ENCODE measurements around the gene CDH4.

Gene CDH4

GRCh38 chr20:61819574-61819846, 567.4 kb downstream of the CDH4 start:
- no peak for DNase-seq
- Histone ChIP-seq H3K27ac (ENCODE audit: low read length) (no peak overlapping the region), H3K9ac (ENCODE audit: low read depth, low read length) (no peak overlapping the region), H3K4me3 (ENCODE audit: low read depth in 1 of 2, low read length in 2 of 2) (no peak overlapping the region), H3K4me1 (ENCODE audit: insufficient read depth, low read length) (no peaks in the 10 kb centered on the region), H3K36me3 (ENCODE audit: insufficient read depth, low read length) (no peaks in the 10 kb centered on the region), H3K4me2 (ENCODE audit: insufficient read depth, low read length) (no peak overlapping the region), H3K27me3 (ENCODE audit: insufficient read depth, low read length, poor library complexity) (peaks cover 16% of the 10 kb centered on the region), H4K20me1 (ENCODE audit: insufficient read depth, low read length) (peaks cover 4% of the 10 kb centered on the region; the same call in 1 of the 2 replicates), H3K79me2 (ENCODE audit: insufficient read depth, low read length) (no peaks in the 10 kb centered on the region), H2AFZ (ENCODE audit: low read depth, low read length) (no peak overlapping the region), H3K9me3 (ENCODE audit: insufficient read depth, low read length, severe bottlenecking) (no peaks in the 10 kb centered on the region)
- TF ChIP-seq EZH2 (IDR thresholded peaks at IDR 0.05; ENCODE audit: borderline replicate concordance, low read depth, low read length, severe bottlenecking), result no peak
- no peak for TF ChIP-seq CTCF (IDR thresholded peaks at IDR 0.05; ENCODE audit: borderline replicate concordance, extremely low read depth, low read length, poor library complexity, severe bottlenecking)
- ATAC-seq (ENCODE audit: insufficient read depth, low read depth), result no peak

DNA sequence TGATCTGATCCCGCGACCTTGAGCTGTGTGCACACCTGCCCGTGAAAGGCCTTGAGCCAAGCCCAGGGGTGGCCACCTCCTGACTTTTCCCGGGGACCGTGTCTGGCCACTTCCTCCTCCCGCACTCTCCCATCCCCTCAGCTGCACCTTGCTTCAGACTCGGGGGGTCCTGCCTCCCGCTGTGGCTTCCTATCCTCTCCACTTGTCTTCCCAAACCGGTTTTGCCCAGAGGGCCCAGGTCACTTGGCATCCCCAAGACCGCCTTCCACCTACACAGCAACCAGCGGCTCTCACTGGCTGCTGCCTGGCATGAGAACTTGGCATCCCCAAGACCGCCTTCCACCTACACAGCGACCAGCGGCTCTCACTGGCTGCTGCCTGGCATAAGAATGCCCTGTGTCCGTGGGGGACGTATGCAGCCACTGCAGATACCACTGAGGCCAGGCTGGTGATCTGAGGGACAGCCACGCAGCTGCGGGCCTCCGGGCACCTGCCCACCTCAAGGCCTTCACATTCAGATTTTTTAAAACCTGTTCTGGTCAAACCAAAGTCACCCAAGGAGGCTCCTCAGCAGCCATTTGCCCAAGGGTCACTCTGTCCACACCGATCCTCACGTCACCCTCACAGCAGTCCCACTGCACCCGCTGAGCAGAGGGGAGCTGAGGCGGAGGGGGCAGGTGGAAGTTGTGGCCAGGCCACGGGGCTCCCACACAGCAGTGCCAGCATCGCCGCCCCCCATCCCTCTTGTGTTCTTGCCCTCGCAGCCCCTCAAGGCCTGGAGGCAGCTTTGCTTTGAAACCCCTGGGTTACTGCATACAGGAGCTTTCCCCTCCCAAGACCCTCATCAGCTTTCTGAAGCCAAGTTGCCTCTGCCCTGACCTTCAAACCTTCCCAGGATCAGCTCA, 568.1 kb downstream of the CDH4 start:
- no peak overlapping the region for H3K9ac ChIP-seq (ENCODE audit: low read depth, low read length)
- H3K27ac ChIP-seq (ENCODE audit: low read length), result no peak overlapping the region
- H3K27me3 ChIP-seq (ENCODE audit: insufficient read depth, low read length, poor library complexity), result peaks cover 13% of the 10 kb centered on the region
- H2AFZ ChIP-seq (ENCODE audit: low read depth, low read length), result no peak overlapping the region
- no peaks in the 10 kb centered on the region for H3K36me3 ChIP-seq (ENCODE audit: insufficient read depth, low read length)
- ATAC-seq (ENCODE audit: insufficient read depth, low read depth) (no peak), DNase-seq (no peak)
- peaks cover 4% of the 10 kb centered on the region; the same call in 1 of the 2 replicates for H4K20me1 ChIP-seq (ENCODE audit: insufficient read depth, low read length)
- H3K4me3 ChIP-seq (ENCODE audit: low read depth in 1 of 2, low read length in 2 of 2), result no peak overlapping the region
- no peaks in the 10 kb centered on the region for H3K9me3 ChIP-seq (ENCODE audit: insufficient read depth, low read length, severe bottlenecking)
- no peaks in the 10 kb centered on the region for H3K4me1 ChIP-seq (ENCODE audit: insufficient read depth, low read length)
- no peak overlapping the region for H3K4me2 ChIP-seq (ENCODE audit: insufficient read depth, low read length)
- no peaks in the 10 kb centered on the region for H3K79me2 ChIP-seq (ENCODE audit: insufficient read depth, low read length)
- TF ChIP-seq EZH2 (IDR thresholded peaks at IDR 0.05; ENCODE audit: borderline replicate concordance, low read depth, low read length, severe bottlenecking), result no peak
- TF ChIP-seq CTCF (IDR thresholded peaks at IDR 0.05; ENCODE audit: borderline replicate concordance, extremely low read depth, low read length, poor library complexity, severe bottlenecking), result no peak

DNA sequence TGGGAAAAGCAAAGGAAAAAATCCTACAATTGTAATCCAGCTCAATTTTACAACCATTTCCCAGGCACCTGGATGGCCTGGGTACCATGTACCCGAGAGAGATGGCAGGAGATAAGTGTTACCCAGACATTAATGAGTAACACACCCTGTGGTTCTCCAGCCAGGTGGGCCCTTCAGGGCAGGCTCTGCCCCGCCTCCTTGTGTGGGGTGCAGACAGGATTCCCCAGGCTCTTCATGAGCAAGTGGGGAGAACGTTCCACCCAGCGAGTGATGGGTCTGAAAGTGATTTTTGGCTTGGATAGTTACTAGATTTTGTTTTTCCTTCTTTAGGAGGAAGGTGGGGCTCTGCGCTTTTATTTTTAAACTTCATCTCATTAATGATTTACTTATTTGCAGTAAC, 569.7 kb downstream of the CDH4 start:
- Histone ChIP-seq H3K4me2 (ENCODE audit: insufficient read depth, low read length) (no peak overlapping the region), H2AFZ (ENCODE audit: low read depth, low read length) (no peak overlapping the region), H3K4me3 (ENCODE audit: low read depth in 1 of 2, low read length in 2 of 2) (no peak overlapping the region), H3K79me2 (ENCODE audit: insufficient read depth, low read length) (no peaks in the 10 kb centered on the region), H3K27ac (ENCODE audit: low read length) (no peak overlapping the region), H3K4me1 (ENCODE audit: insufficient read depth, low read length) (no peaks in the 10 kb centered on the region), H3K9ac (ENCODE audit: low read depth, low read length) (no peak overlapping the region), H3K27me3 (ENCODE audit: insufficient read depth, low read length, poor library complexity) (peaks cover 2% of the 10 kb centered on the region), H3K9me3 (ENCODE audit: insufficient read depth, low read length, severe bottlenecking) (no peaks in the 10 kb centered on the region), H3K36me3 (ENCODE audit: insufficient read depth, low read length) (no peaks in the 10 kb centered on the region), H4K20me1 (ENCODE audit: insufficient read depth, low read length) (peaks cover 4% of the 10 kb centered on the region; the same call in 1 of the 2 replicates)
- no peak for DNase-seq
- no peak for ATAC-seq (ENCODE audit: insufficient read depth, low read depth)
- TF ChIP-seq EZH2 (IDR thresholded peaks at IDR 0.05; ENCODE audit: borderline replicate concordance, low read depth, low read length, severe bottlenecking), result no peak
- TF ChIP-seq CTCF (IDR thresholded peaks at IDR 0.05; ENCODE audit: borderline replicate concordance, extremely low read depth, low read length, poor library complexity, severe bottlenecking), result no peak
